GM21367 (cell line): ENCODE measurements around the gene SMCO4.
"Not testable (repeated sequence)": the region's sequence is repeated elsewhere in the genome, so short reads cannot be mapped to it uniquely, and the experiment has no call there.

ENCODE experiments used
- ATAC-seq: cut with Tn5 transposase; IDR thresholded peaks from one replicate; pipeline ENCODE4 v1.9.1; 2021; ENCODE audit not compliant: unreplicated experiment

Gene SMCO4

DNA sequence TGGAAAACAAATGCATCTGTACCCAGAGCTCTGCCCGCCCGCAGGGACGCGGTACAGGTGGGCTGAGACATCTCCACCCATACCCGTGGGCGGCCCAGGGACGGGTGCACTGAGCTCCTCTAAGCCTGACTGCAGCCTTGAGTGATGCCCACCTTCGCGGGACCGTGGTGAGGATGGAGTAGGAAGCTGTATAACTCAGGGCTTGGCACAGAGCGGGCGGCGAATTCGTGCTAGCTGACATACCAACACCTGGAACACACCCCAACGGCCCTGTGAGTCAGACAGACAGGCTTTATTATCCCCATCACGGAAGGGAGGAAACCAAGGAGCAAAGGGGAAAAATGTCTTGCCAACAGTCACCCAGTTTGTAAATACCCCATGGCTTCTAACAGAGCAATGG is 61.9 kb downstream of the SMCO4 start:
- no peak for ATAC-seq

DNA sequence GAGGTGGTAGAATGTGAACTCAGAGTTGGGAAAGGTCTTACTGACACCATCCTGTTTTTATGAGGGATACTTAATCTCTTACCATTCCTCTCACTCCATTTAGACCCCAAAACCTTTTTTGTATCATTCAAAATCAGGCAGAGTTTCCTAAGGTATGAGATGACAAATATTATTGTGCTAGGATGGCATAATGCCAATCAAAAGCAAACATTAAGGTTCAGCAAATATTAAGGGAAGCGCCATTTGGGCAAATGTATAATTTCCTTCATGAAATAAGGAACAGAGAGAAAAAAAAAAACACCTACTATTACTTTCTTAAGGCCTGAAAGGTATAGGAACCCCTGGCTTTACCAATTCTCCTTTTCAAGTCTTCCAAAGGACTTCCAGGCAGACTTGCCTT is 62.4 kb downstream of the SMCO4 start:
- no peak for ATAC-seq

GRCh38 chr11:93480256-93480655 is 62.9 kb downstream of the SMCO4 start:
- ATAC-seq, result no peak

GRCh38 chr11:93478841-93479240 is 64.3 kb downstream of the SMCO4 start:
- no peak for ATAC-seq

GRCh38 chr11:93477684-93478234 is 65.4 kb downstream of the SMCO4 start:
- no peak for ATAC-seq

DNA sequence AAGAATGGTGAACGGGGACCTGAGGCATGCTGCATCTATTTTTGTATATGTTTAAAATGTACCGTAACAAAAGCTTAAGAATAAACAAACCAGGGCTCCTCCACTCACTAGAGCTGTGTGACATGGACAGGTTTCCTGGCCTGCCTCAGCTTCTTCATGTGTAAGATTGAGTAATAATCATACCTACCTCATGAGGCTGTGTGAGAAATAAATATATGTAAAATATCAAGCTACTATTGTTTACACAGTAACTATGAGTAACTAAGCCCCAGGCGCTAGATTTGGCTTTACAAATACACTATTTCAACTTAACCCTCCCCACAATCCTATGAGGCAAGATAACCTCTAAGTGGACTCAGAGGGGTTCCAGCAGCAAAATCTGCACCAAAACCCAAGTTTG is 66.4 kb downstream of the SMCO4 start:
- no peak for ATAC-seq

DNA sequence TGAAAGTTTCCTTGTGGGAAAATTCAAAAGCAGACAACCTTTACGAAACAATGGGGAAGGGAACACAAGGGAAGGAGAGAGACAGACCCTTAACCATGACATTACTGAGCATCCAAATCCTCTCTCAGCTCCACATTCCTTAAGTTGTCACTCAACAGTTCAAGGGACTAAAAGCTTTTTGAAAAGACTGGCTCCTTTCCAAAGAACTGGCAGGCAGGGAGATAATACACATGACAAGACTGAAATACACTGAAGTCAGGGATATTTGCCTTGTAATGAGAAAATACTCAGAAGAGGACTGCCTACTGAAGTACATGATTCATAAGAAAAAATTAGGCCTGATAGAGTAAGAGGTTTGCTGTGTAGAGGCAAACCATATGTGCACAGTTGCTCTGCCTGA is 69.1 kb downstream of the SMCO4 start:
- no peak for ATAC-seq

DNA sequence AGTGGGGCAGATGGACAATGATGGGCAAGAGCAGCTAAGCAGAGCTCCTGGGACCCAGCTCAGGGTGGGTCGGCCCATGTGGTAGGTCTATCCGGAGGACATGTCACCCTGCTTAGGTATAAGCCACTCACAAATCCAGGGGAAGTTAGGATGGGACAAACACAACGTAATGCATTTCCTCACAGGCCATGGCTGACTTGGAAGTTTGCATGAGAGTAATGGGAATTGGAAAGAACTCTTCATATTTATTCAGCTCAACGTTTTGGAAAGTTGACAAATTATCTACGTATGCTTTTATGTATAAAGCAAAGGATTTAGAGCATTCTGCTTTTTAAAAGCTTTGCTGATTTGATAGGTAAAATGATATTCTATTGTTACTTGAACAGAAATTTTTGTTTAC is 74.9 kb downstream of the SMCO4 start:
- no peak for ATAC-seq

- no peak for ATAC-seq
Observed at GRCh38 chr11:93467054-93467453, 76.1 kb downstream of the SMCO4 start.

DNA sequence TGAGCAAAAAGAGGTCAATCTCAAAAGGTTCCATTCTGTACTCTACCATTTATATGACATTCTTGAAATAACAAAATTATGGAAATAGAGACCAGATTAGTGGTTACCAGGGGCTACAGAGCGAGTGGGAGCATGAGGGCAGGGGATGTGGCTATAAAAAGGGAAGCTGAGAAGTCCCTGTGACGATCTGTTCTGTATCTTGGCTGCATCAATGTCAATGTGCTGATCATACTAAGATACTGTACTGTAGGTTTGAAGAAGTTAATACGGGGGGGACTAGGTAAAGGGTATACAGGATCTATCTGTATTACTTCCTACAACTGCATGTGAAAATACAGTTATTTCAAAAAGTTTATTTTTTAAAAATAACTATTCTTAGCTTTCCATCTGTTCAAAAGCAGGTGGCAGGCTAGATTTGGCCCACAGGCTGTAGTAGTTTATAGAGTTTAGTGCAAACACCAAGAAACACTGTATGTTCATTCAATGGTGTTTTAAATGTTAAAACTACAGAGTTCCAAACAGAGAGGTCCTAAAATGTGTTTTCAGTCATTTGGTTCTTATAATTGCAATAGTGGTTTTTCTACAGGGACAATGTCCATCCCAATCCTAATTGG is 78.2 kb downstream of the SMCO4 start:
- ATAC-seq, result no peak

- not testable (repeated sequence) for ATAC-seq
Observed at GRCh38 chr11:93463666-93464065, 79.5 kb downstream of the SMCO4 start.

- ATAC-seq, result no peak
Observed at GRCh38 chr11:93458286-93458685, 84.9 kb downstream of the SMCO4 start.

GRCh38 chr11:93444617-93445073 is 98.5 kb downstream of the SMCO4 start:
- ATAC-seq, result no peak

DNA sequence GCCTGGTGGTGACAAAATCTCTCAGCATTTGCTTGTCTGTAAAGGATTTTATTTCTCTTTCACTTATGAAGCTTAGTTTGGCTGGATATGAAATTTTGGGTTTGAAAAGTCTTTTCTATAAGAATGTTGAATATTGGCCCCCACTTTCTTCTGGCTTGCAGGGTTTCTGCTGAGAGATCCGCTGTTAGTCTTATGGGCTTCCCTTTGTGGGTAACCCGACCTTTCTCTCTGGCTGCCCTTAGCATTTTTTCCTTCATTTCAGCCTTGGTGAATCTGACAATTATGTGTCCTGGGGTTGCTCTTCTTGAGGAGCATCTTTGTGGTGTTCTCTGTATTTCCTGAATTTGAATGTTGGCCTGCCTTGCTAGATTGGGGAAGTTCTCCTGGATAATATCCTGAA is 100.0 kb downstream of the SMCO4 start:
- ATAC-seq, result not testable (repeated sequence)

- no peak for ATAC-seq
Observed at GRCh38 chr11:93432247-93432646, 110.9 kb downstream of the SMCO4 start.
